MCF 10A (cell line): ENCODE measurements around the gene NLRP11. TPM values are rescaled to one million over a fixed set of nuclear protein-coding genes. Genes with fewer than 3 reads are reported as not detected.

Experiments used
- BruUV-seq: library from RNA; stranded (reverse); fragments of 400-500 nt; replicated peaks from 2 replicates; lab custom pipeline; 2021; lab: Mats Ljungman, UMichigan
- CTCF ChIA-PET: fragments of 300-600 bp; sonication (Branson Sonifier 250); formaldehyde crosslinking; extraction: SDS; loops from one replicate; lab custom pipeline; 2021; ENCODE audit warnings: antibody characterized with exemption, inconsistent platforms; lab: Yijun Ruan, JAX
- POLR2A ChIA-PET: fragments of 300-600, 350-650 bp; sonication (Branson Sonifier 250); formaldehyde crosslinking; extraction: SDS; loops from one replicate; lab custom pipeline; 2020; ENCODE audit warnings: antibody characterized with exemption, inconsistent platforms; lab: Yijun Ruan, JAX
- DNase-seq: peaks from one replicate; pipeline ENCODE4 v3.0.0-alpha.2; 2018; ENCODE audit not compliant: unreplicated experiment
- H3K27ac Mint-ChIP-seq: one replicate; pipeline ENCODE4 v1.8.0; 2022; ENCODE audit warnings: mild to moderate bottlenecking, low read depth, mixed read lengths; ENCODE audit not compliant: unreplicated experiment
- H3K27me3 Mint-ChIP-seq: one replicate; pipeline ENCODE4 v1.8.0; 2022; ENCODE audit warnings: mixed read lengths; ENCODE audit not compliant: insufficient read depth, unreplicated experiment
- H3K36me3 Mint-ChIP-seq: one replicate; pipeline ENCODE4 v1.8.0; 2022; ENCODE audit warnings: mild to moderate bottlenecking, moderate library complexity, mixed read lengths; ENCODE audit not compliant: insufficient read depth, unreplicated experiment
- H3K4me1 Mint-ChIP-seq: one replicate; pipeline ENCODE4 v1.8.0; 2022; ENCODE audit warnings: mixed read lengths; ENCODE audit not compliant: insufficient read depth, unreplicated experiment
- H3K4me3 Mint-ChIP-seq: one replicate; pipeline ENCODE4 v1.8.0; 2022; ENCODE audit warnings: mild to moderate bottlenecking, moderate library complexity, mixed read lengths; ENCODE audit not compliant: unreplicated experiment
- H3K9me3 Mint-ChIP-seq: one replicate; pipeline ENCODE4 v1.8.0; 2022; ENCODE audit warnings: mixed read lengths; ENCODE audit not compliant: unreplicated experiment
- intact Hi-C: fragments of 100-400 bp; cut with micrococcal nuclease; formaldehyde crosslinking; loops from 2 replicates; pipeline ENCODE4 v1.14.1; 2022
- total RNA-seq: library from RNA; stranded (reverse); gene quantifications from 2 replicates; pipeline ENCODE4 v1.2.3, GENCODE V29; 2022
- TF ChIP-seq, protein P1 (sequence below): fragments of 200-600 bp; IDR thresholded peaks from one replicate; pipeline ENCODE4 v1.8.0; 2022; ENCODE audit warnings: antibody characterized with exemption, mild to moderate bottlenecking; ENCODE audit not compliant: unreplicated experiment

Gene NLRP11
- total RNA-seq, 1 experiment from 2014 or later = not detected

DNA sequence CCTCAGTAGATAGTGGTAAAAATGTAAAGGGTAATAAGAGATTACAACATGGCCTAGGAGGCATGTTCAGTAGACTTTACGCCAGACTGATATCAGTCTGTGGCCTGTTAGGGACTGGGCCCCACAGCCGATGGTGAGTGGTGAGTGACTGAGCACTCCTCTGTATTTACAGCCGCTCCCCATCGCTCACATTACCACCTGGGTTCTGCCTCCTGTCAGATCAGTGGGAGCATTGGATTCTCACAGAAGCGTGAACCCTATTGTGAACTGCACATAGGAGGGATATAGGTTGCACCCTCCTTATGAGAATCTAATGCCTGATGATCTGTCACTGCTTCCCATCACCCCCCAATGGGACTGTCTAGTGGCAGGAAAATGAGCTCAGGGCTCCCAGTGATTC, 17.9 kb downstream of the NLRP11 start:
- peaks cover 15% of the 10 kb centered on the region for H3K9me3 Mint-ChIP-seq
- POLR2A ChIA-PET = no interaction called here
- BruUV-seq = no TSS peak
- H3K27ac Mint-ChIP-seq = no peak overlapping the region
- no peak for DNase-seq
- H3K27me3 Mint-ChIP-seq = no peaks in the 10 kb centered on the region
- H3K4me3 Mint-ChIP-seq = no peak overlapping the region
- peaks cover under 1% of the 10 kb centered on the region for H3K36me3 Mint-ChIP-seq
- intact Hi-C loops = no loop called here
- no peaks in the 10 kb centered on the region for H3K4me1 Mint-ChIP-seq
- CTCF ChIA-PET = no interaction called here
- TF ChIP-seq, protein P1, sequence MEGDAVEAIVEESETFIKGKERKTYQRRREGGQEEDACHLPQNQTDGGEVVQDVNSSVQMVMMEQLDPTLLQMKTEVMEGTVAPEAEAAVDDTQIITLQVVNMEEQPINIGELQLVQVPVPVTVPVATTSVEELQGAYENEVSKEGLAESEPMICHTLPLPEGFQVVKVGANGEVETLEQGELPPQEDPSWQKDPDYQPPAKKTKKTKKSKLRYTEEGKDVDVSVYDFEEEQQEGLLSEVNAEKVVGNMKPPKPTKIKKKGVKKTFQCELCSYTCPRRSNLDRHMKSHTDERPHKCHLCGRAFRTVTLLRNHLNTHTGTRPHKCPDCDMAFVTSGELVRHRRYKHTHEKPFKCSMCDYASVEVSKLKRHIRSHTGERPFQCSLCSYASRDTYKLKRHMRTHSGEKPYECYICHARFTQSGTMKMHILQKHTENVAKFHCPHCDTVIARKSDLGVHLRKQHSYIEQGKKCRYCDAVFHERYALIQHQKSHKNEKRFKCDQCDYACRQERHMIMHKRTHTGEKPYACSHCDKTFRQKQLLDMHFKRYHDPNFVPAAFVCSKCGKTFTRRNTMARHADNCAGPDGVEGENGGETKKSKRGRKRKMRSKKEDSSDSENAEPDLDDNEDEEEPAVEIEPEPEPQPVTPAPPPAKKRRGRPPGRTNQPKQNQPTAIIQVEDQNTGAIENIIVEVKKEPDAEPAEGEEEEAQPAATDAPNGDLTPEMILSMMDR = no peak

DNA sequence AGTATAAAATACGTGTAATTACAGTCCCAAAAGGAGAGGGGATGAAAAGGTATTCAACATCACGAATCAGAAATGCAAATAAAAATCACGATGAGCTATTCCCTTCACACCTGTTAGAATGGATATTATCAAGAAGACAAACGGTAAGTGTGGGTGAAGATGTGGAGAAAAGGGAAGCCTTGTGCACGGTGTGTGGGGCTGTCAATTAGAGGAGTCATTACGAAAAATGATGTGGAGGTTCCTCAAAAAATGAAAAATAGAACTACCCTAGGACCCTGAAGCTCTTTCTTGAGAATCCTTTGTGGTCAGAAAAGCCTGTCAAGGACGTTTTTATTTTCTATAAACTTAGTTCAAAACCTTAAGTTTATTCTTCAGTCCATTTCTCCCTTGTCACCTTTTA, 19.4 kb downstream of the NLRP11 start:
- BruUV-seq = no TSS peak
- H3K27me3 Mint-ChIP-seq = no peaks in the 10 kb centered on the region
- CTCF ChIA-PET = no interaction called here
- H3K36me3 Mint-ChIP-seq = no peaks in the 10 kb centered on the region
- DNase-seq = no peak
- H3K27ac Mint-ChIP-seq = no peak overlapping the region
- POLR2A ChIA-PET = no interaction called here
- TF ChIP-seq, protein P1 = no peak
- intact Hi-C loops = no loop called here
- H3K9me3 Mint-ChIP-seq = peaks cover 15% of the 10 kb centered on the region
- H3K4me1 Mint-ChIP-seq = no peaks in the 10 kb centered on the region
- no peak overlapping the region for H3K4me3 Mint-ChIP-seq

DNA sequence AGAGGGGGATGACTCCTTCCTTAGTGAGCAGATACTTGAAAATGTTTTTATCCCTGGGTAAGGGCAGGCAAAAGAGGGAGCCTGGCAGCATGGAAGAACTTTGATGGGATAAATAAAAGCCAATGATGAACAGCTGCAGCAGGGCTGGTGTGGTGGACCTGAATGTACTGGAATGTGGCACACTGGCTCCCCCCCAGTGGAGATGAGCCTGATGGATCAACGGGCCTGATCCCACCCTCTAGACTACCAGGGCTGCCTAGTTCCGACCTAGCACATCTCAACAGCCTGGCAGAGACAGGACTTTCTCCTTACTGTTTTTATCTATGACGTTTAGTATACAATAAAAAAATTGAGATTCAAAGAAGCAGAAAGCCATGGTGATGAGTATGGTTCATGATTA, 20.5 kb downstream of the NLRP11 start:
- no peak for DNase-seq
- intact Hi-C loops = no loop called here
- TF ChIP-seq, protein P1 = no peak
- Mint-ChIP-seq H3K4me1 (no peaks in the 10 kb centered on the region), H3K4me3 (no peak overlapping the region), H3K9me3 (peaks cover 24% of the 10 kb centered on the region), H3K36me3 (no peaks in the 10 kb centered on the region), H3K27me3 (no peaks in the 10 kb centered on the region), H3K27ac (no peak overlapping the region)
- ChIA-PET POLR2A (no interaction called here), CTCF (interaction anchor here (0.7 kb wide), 1 partner anchor 333 kb away, joined by 3 read pairs; no protein-coding TSS in a partner anchor)
- no TSS peak for BruUV-seq

DNA sequence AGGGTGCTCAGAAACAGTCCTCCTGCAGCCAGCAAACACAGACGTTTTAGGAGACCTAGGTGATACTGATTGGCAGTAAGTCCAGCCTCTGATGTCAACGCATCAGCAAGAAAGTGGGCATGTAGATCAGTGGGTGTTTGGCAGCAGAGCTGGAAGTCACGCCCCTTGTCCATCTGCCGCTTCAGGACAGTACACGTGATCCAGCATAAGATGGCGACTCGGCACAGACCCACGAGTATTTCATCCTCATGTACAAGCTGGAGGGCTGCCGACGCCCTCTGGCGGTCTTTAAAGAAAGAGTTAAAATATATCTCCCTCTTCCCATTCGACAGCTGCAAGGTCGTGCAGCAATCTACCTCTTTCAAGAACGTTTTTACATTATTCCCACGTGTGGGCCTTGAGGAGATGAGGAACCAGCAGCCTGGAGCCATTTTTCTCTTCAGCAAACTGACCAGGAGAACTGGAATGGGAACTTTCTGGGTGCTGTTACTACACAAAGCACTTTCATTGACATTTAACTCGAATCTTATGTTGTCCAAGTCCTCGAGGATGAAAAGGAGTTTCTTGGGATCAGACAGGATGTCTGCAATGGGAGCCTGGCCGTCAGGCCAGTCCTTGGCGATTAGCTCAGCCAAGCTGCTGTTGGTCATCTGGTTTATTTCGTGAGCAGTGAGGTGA, 22.3 kb downstream of the NLRP11 start:
- H3K9me3 Mint-ChIP-seq = peaks cover 23% of the 10 kb centered on the region
- TF ChIP-seq, protein P1 = peak; percentile 23
- ChIA-PET POLR2A (no interaction called here), CTCF (interaction anchor here (0.6 to 1.2 kb wide), 4 partner anchors 12 to 168 kb away, joined by 3 to 4 read pairs (median 4); no protein-coding TSS in a partner anchor)
- no peaks in the 10 kb centered on the region for H3K27me3 Mint-ChIP-seq
- peaks cover 6% of the 10 kb centered on the region for H3K36me3 Mint-ChIP-seq
- no TSS peak for BruUV-seq
- H3K4me1 Mint-ChIP-seq = no peaks in the 10 kb centered on the region
- H3K27ac Mint-ChIP-seq = no peak overlapping the region
- peak; percentile 83 for DNase-seq
- intact Hi-C loops = no loop called here
- no peak overlapping the region for H3K4me3 Mint-ChIP-seq
